ENCODE data around the gene GRIN2A. TPM values are rescaled to one million over a fixed set of nuclear protein-coding genes. Genes with fewer than 3 reads are reported as not detected.

The GRIN2A gene
- polyA plus RNA-seq, 1 experiment, result not detected

DNA sequence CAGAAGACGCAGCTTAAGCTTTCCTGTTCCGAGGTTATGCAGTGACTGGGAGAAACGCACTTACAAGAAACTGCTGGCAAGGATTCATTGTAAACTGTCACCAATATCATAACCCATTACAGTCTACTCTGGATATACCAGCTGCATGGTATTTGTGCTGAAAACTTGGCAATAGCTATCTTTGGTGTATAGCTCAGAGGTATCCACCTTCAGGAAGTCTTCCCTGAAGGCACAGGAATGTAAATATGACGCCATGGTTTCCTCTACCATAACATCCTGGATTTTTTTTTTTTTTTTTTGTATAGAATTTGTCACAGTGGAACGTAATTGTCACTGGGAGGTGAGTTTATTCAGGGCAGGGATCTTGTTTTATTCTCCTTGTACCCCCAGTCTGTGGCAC is 406.2 kb downstream of the GRIN2A start:
- ChIA-PET POLR2A (no interaction called here), CTCF (interaction anchor here (0.6 kb wide), 1 partner anchor 59 kb away, joined by 3 read pairs; no protein-coding TSS in a partner anchor)
- TF ChIP-seq, protein P1, sequence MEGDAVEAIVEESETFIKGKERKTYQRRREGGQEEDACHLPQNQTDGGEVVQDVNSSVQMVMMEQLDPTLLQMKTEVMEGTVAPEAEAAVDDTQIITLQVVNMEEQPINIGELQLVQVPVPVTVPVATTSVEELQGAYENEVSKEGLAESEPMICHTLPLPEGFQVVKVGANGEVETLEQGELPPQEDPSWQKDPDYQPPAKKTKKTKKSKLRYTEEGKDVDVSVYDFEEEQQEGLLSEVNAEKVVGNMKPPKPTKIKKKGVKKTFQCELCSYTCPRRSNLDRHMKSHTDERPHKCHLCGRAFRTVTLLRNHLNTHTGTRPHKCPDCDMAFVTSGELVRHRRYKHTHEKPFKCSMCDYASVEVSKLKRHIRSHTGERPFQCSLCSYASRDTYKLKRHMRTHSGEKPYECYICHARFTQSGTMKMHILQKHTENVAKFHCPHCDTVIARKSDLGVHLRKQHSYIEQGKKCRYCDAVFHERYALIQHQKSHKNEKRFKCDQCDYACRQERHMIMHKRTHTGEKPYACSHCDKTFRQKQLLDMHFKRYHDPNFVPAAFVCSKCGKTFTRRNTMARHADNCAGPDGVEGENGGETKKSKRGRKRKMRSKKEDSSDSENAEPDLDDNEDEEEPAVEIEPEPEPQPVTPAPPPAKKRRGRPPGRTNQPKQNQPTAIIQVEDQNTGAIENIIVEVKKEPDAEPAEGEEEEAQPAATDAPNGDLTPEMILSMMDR (IDR thresholded peaks at IDR 0.05; ENCODE audit: insufficient read depth, low read depth, low read length), result no peak

DNA sequence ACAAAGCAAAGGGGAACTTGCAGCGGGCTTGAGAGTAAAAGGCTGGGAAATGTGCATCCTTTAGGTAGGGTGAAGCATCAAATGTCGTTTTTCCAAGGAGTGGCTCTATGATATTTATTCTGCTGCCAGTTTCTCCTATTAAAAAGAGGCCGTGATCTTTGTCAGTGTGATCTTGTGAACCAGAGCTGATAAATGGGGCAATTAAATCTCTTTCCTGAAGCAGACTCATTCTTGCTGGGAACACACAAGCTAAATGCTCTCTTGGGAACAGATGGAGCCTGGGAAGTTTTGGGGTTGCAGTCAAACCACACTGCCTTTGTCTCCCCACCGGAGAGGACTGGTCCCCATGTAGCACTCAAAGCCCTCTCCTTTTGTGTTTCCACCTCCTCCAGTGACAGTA is 408.9 kb downstream of the GRIN2A start:
- Histone ChIP-seq H3K4me3 (ENCODE audit: low read depth, low read length) (no peak overlapping the region), H3K27me3 (ENCODE audit: control insufficient read depth, insufficient read depth, low read length) (no peaks in the 10 kb centered on the region), H3K36me3 (ENCODE audit: control insufficient read depth, insufficient read depth, low read length) (no peaks in the 10 kb centered on the region; the same call in 1 of the 2 replicates)
- ChIA-PET POLR2A (no interaction called here), CTCF (no interaction called here)
- TF ChIP-seq, protein P1 (IDR thresholded peaks at IDR 0.05; ENCODE audit: insufficient read depth, low read depth, low read length), result no peak
- DNase-seq (ENCODE audit: low read depth), result no peak

More for the DNA sequence above, 406.2 kb downstream of the GRIN2A start:
- Histone ChIP-seq H3K36me3 (ENCODE audit: control insufficient read depth, insufficient read depth, low read length) (no peaks in the 10 kb centered on the region), H3K4me3 (ENCODE audit: low read depth, low read length) (no peak overlapping the region), H3K27me3 (ENCODE audit: control insufficient read depth, insufficient read depth, low read length) (no peaks in the 10 kb centered on the region)
- DNase-seq (ENCODE audit: low read depth), result no peak

DNA sequence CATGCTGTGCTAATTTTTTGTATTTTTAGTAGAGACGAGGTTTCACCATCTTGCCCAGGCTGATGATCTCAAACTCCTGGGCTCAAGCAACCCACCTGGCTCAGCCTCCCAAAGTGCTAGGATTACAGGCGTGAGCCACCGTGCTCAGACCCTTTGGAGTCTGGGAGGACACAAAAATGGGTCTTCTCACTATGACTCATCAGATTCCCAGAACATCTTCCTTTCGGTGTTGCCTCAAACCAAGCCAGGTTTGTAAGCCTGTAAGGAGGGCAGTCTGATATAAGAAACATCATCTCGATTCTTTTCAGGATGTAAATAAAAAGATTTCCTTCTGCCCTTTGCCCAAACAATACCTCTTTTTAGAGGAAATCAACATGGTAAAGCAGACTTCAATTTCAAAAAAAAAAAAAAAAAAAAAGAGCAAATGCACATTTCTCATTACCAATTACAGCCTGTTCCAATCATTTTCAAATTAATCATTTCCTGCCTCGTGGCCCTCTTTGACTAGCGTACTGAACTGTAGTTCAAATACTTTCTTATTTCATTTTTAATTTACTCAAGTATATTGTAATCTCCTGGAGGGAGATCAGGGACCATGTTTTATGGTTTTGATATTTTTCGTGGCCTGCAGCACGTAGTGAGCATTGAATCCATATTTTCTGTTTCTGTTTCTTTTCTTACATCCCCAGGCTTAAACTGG is 409.6 kb downstream of the GRIN2A start:
- TF ChIP-seq, protein P1 (IDR thresholded peaks at IDR 0.05; ENCODE audit: insufficient read depth, low read depth, low read length), result no peak
- CTCF ChIA-PET, result no interaction called here
- Histone ChIP-seq H3K4me3 (ENCODE audit: low read depth, low read length) (no peak overlapping the region), H3K36me3 (ENCODE audit: control insufficient read depth, insufficient read depth, low read length) (no peaks in the 10 kb centered on the region; the same call in 1 of the 2 replicates), H3K27me3 (ENCODE audit: control insufficient read depth, insufficient read depth, low read length) (no peaks in the 10 kb centered on the region)
- POLR2A ChIA-PET, result no interaction called here
- DNase-seq (ENCODE audit: low read depth), result no peak

DNA sequence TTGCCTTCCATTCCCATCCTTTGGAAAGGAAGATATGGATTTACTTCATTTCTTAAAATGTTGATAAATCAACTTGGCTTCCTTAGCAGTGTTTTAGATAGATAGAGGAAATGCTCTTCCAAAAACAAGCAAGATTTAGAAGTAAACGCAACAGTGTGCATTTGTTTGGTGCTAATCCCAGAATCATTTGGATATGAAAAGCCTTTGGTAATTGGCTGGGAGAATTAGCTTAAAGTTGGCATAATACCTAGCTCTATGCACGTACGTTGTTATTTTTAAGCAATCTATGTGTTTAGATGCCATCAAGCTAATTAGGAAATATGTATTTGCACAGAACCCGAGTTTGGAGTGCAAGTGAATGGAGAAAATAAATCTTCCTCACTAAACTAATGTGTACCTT is 415.3 kb downstream of the GRIN2A start:
- TF ChIP-seq, protein P1 (IDR thresholded peaks at IDR 0.05; ENCODE audit: insufficient read depth, low read depth, low read length), result no peak
- CTCF ChIA-PET, result no interaction called here

DNA sequence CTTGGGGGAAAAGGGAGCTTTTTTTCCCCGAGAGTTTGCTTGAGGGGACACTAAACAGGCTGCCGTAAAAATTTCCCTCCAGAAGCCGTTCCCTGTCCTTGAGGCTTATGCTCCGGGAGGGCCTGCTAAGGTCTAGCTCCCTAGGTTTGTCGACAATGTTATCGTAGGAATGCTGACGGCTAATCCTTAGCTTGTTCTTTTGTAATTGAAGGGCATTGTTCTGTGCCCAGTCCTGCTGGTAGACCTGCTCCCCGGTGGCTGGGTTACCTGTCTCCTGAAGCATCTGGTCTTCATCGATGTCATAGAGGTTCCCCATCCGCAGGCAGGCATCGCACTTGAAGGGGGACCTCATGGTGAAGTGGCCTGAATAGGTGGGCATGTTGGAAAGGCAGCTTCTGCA is 418.7 kb downstream of the GRIN2A start:
- ChIA-PET POLR2A (no interaction called here), CTCF (no interaction called here)
- Histone ChIP-seq H3K4me3 (ENCODE audit: low read depth, low read length) (no peak overlapping the region), H3K36me3 (ENCODE audit: control insufficient read depth, insufficient read depth, low read length) (no peaks in the 10 kb centered on the region), H3K27me3 (ENCODE audit: control insufficient read depth, insufficient read depth, low read length) (no peaks in the 10 kb centered on the region)
- DNase-seq (ENCODE audit: low read depth), result no peak
- TF ChIP-seq, protein P1 (IDR thresholded peaks at IDR 0.05; ENCODE audit: insufficient read depth, low read depth, low read length), result no peak

More for the DNA sequence above, 415.3 kb downstream of the GRIN2A start:
- DNase-seq (ENCODE audit: low read depth), result no peak
- Histone ChIP-seq H3K36me3 (ENCODE audit: control insufficient read depth, insufficient read depth, low read length) (no peaks in the 10 kb centered on the region; the same call in 1 of the 2 replicates), H3K27me3 (ENCODE audit: control insufficient read depth, insufficient read depth, low read length) (no peaks in the 10 kb centered on the region), H3K4me3 (ENCODE audit: low read depth, low read length) (no peak overlapping the region)
- POLR2A ChIA-PET, result no interaction called here
